GM10248 (cell line): Measurements from ENCODE around the gene ZBTB8A.

Experiments
- CTCF ChIA-PET: fragments of 300-600 bp; sonication (Branson Sonifier 250); formaldehyde crosslinking; extraction: SDS; loops from one replicate; lab custom pipeline; 2021; ENCODE audit warnings: antibody characterized with exemption; lab: Yijun Ruan, JAX
- POLR2A ChIA-PET: fragments of 350-650 bp; sonication (Branson Sonifier 250); formaldehyde crosslinking; extraction: SDS; loops from one replicate; lab custom pipeline; 2020; ENCODE audit warnings: antibody characterized with exemption; lab: Yijun Ruan, JAX
- DNase-seq: peaks from one replicate; pipeline ENCODE4 v3.0.0; 2012; ENCODE audit errors: extremely low spot score
- TF ChIP-seq, protein P1 (sequence below): IDR thresholded peaks from 2 replicates; pipeline ENCODE4 v1.5.1; 2012; ENCODE audit warnings: mild to moderate bottlenecking, low read depth; ENCODE audit errors: extremely low read depth, missing control alignments, control extremely low read depth

The ZBTB8A gene

DNA sequence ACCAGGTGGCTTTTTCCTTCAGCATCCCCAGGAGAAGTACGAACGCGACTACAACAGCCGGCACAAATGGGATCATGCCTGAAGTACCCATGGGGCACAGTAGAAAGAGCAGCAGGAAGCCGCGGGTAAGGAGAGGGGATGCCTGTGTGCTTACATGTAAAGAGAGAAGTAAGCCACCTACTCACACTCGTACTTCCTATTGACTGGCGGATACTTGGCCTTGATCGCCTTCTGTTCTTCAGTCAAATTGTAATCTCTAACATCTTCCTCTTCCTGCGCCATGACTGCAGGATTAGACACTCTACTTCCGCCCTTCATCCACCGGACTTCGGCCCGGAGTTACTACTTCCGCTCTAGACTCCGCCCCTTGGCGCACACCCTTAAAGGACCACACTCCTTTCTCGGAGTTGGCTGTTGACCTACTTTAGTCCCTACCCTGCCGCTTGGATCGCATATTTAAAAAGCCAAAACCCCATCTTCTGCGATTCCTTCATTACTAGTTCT, 111.1 kb downstream of the ZBTB8A start, which contains the start of gene ZBTB8OS:
ZBTB8OS (minus strand) TSS at position 303 of the 504 bp plus-strand sequence; CDS start at position 282, 21 bp downstream.
- peak; percentile 88 for DNase-seq
- POLR2A ChIA-PET: interaction anchor here (0.7 to 1.2 kb wide), 7 partner anchors 14 to 359 kb away, joined by 3 to 4 read pairs (median 3); partner anchors contain the start of genes HDAC1 and MARCKSL1
- TF ChIP-seq, protein P1, sequence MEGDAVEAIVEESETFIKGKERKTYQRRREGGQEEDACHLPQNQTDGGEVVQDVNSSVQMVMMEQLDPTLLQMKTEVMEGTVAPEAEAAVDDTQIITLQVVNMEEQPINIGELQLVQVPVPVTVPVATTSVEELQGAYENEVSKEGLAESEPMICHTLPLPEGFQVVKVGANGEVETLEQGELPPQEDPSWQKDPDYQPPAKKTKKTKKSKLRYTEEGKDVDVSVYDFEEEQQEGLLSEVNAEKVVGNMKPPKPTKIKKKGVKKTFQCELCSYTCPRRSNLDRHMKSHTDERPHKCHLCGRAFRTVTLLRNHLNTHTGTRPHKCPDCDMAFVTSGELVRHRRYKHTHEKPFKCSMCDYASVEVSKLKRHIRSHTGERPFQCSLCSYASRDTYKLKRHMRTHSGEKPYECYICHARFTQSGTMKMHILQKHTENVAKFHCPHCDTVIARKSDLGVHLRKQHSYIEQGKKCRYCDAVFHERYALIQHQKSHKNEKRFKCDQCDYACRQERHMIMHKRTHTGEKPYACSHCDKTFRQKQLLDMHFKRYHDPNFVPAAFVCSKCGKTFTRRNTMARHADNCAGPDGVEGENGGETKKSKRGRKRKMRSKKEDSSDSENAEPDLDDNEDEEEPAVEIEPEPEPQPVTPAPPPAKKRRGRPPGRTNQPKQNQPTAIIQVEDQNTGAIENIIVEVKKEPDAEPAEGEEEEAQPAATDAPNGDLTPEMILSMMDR: no peak
- CTCF ChIA-PET: interaction anchor here (0.8 to 1.4 kb wide), 3 partner anchors 14 to 250 kb away, joined by 3 to 5 read pairs (median 4); no protein-coding TSS in a partner anchor

DNA sequence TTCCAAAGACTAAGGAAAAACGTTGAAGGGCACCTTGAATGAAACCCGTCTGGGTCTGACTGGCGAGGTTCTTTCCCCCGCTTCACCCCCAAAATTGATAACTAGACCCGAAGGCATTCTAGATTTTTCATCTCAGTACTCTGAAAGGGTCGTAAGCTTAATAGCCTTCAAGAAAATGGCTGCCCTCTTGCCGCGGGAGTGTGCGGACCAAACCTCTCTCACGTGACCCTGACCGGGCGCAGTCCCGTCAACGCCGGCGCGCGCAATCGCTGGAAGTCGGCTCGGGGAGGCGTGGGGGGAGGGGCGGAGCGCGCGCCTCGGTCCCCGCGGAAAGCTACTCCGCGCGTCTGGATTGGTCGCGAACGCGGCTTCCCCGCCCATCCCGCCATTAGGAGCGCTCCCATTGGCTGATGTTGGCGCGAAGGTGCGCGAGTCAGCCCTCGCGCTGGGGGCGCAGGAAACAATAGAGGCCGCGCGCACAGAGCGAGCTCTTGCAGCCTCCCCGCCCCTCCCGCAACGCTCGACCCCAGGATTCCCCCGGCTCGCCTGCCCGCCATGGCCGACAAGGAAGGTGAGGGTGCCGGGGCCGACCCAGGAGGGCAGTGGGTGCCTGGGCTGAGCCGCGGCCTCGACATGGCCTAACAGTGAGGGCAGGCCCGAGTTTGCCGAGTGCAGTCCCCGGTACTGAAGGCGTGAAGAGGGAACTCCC, 111.7 kb downstream of the ZBTB8A start, which contains the start of gene RBBP4:
RBBP4 (plus strand) TSS at position 457 of the 709 bp plus-strand sequence; CDS start at position 556, 99 bp downstream.
- TF ChIP-seq, protein P1: no peak
- peak; percentile 98 for DNase-seq
- POLR2A ChIA-PET: interaction anchor here (0.7 to 1.2 kb wide), 7 partner anchors 13 to 359 kb away, joined by 3 to 4 read pairs (median 3); partner anchors contain the start of genes HDAC1 and MARCKSL1
- CTCF ChIA-PET: interaction anchor here (0.8 to 1.4 kb wide), 3 partner anchors 14 to 251 kb away, joined by 3 to 5 read pairs (median 4); no protein-coding TSS in a partner anchor

DNA sequence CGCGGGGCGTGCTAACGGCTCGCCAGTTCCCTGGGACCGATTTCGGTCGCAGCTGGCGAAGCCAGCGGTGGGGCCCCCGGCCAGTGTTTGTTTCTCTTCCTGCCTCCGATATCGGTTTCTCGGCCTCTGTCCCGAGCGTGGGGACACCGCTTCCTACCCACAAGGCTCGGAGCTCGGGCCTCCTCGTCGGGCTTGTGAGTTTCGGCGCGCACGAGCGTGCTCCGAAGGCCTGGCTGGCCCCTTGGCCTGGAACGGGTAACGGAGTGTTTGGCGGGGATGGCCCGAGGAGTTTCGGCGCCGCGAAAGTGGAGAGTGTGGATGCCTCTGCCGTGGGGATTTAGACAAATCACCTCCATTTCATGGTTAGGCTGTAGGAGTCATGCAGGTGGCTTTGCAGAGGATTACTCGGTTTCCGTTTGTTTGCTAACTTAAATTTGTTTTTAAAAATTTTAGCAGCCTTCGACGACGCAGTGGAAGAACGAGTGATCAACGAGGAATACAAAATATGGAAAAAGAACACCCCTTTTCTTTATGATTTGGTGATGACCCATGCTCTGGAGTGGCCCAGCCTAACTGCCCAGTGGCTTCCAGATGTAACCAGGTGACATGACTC, 112.3 kb downstream of the ZBTB8A start:
- CTCF ChIA-PET: interaction anchor here (1.0 to 1.4 kb wide), 2 partner anchors 15 to 60 kb away, joined by 4 to 5 read pairs; no protein-coding TSS in a partner anchor
- peak; percentile 66 for DNase-seq
- POLR2A ChIA-PET: interaction anchor here (1.0 to 1.2 kb wide), 4 partner anchors 12 to 165 kb away, joined by 3 to 4 read pairs (median 3); no protein-coding TSS in a partner anchor
- TF ChIP-seq, protein P1: no peak

DNA sequence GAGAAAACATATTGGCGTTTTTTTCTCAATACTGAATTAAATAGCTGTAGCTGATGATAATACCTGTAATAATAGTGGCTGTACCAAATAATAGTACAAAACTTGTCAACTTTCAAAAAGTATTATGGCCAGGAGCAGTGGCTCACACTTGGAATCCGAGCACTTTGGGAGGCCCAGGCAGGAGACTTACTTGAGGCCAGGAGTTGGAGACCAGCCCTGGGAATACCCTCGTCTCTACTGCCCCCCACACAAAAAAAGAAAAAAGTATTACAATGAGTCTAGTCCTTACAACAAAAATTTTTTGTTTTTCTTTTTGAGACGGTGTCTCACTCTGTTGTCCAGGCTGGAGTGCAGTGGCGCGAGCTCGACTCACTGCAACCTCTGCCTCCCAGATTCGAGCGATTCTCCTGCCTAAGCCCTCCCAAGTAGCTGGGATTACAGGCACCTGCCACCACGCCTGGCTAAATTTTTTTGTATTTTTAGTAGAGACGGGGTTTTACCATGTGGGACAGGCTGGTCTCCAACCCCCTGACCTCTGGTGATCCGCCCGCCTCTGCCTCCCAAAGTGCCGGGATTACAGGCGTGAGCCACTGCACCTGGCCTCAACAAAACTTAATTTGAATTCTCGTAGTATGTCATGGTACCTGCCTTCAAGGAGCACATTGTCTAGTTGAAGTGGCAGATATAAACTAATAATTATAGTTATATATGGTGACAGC, 113.2 kb downstream of the ZBTB8A start:
- ChIA-PET CTCF (no interaction called here), POLR2A (no interaction called here)
- DNase-seq: no peak
- TF ChIP-seq, protein P1: no peak
